M059J (cell line): ENCODE measurements around the gene SRRM1. TPM values are rescaled to one million over a fixed set of nuclear protein-coding genes. Genes with fewer than 3 reads are reported as not detected.
"Not testable (repeated sequence)": the region's sequence is repeated elsewhere in the genome, so short reads cannot be mapped to it uniquely, and the experiment has no call there.

ENCODE experiments used
- DNase-seq: peaks from one replicate; pipeline ENCODE4 v3.0.0-alpha.2; 2012; ENCODE audit warnings: low read depth
- total RNA-seq: library from RNA; depleted of rRNA; stranded (reverse); fragments of >200 nt; shearing (Covaris generic); gene quantifications from 2 replicates; pipeline ENCODE4 v1.2.3, GENCODE V29; 2014

Gene SRRM1
- total RNA-seq, 1 experiment from 2014 or later, result 47.6 TPM

DNA sequence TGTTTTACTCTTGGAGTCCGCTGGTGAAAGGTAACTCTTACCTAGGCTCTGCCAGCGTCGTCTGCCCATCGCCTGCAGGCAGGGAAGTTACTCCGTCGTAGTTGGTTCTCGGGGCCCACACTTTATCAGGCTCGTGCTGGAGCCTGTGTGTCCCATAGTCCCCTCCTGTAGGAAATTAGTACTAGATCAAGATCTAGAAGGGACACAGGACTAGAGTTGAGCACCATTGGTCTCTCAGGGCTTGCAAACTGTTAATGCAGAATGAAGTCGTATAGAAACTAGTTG, 940 bp downstream of the SRRM1 start:
- peak; percentile 45 for DNase-seq

DNA sequence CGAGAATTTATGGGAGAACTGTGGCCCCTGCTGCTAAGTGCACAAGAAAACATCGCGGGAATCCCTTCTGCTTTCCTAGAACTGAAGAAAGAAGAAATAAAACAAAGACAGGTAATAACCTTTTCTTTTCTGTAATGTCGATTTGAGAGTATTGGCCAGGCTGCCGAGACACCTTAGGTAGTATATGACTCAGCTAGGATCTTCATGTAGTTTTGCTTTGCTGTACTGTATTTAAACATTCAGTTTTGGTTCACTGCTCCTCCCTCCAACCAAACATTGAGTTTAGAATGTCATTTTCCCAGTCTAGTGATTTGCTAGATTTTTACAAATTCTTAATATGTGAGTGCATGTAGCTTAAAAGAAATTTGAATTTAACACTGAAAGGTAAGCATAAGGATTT, 5.8 kb downstream of the SRRM1 start:
- no peak for DNase-seq

DNA sequence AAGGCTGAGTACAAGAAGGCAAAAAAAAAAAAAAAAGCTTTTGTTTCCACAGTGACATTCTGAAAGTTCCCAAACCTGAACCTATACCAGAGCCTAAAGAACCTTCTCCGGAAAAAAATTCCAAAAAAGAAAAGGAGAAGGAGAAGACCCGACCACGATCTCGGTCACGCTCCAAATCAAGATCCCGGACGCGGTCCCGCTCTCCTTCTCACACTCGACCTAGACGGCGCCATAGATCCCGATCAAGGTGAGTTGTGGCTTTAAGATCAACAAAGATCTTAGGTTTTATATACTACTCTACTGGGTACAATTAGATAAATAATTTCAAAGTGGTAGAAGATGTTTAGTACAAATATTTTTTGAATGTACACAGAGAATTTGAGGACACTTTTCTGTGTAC, 9.3 kb downstream of the SRRM1 start:
- no peak for DNase-seq

DNA sequence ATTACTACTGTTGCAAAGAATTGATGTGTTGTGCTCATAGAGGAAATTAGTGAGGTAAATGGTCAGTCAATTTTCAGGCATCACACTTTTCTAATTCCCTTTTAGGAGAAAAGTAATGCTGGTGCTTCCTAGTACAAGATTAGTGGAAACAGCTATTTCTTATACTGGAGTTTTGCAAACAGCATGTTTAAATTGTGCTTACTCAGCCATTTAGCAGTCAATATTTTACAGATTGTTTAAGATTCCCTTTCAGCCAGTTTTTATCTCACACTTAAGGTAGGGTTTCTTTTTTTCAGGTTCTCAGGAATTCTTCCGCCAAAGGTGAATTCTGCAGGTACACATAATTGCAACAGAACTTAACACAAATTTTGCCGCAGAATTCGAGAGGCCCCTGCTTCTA, 10.9 kb downstream of the SRRM1 start:
- no peak for DNase-seq

DNA sequence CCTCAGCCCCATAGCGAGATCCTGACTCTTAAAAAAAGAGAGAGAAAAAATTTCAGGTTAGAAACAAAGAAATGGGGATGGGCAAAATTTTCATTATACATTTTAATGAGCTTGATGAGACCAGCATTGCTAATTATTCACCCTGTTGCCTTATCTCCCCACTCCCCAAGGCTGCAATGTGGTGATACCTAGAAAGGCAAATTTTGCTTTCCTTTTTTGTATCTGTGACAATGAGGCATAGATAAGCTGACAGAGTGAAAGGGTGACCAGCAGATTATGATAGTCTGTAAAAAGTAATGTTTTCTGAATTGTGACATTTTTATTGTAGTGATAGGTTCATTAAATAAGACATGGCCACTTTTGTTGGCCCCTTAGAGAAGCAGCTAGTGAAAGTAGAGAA, 12.9 kb downstream of the SRRM1 start:
- DNase-seq, result no peak

DNA sequence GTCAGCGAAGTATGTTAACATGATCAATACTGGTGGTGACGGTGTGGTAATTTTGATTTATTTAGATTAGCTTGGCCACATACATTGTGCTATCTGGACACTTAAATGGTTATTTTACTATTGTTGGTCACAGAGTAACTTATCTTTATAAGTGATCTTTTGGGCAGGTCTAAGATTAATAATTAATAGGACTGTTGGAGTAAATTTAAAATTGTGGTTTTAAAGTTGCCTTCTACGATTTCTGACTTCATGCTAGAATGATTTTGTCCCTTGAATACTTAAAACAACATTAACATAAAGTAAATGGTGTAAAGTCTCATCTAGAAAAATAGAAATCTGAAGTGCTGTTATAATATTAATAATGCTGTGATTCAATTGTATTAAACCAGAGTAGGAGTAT, 14.7 kb downstream of the SRRM1 start:
- DNase-seq, result no peak

DNA sequence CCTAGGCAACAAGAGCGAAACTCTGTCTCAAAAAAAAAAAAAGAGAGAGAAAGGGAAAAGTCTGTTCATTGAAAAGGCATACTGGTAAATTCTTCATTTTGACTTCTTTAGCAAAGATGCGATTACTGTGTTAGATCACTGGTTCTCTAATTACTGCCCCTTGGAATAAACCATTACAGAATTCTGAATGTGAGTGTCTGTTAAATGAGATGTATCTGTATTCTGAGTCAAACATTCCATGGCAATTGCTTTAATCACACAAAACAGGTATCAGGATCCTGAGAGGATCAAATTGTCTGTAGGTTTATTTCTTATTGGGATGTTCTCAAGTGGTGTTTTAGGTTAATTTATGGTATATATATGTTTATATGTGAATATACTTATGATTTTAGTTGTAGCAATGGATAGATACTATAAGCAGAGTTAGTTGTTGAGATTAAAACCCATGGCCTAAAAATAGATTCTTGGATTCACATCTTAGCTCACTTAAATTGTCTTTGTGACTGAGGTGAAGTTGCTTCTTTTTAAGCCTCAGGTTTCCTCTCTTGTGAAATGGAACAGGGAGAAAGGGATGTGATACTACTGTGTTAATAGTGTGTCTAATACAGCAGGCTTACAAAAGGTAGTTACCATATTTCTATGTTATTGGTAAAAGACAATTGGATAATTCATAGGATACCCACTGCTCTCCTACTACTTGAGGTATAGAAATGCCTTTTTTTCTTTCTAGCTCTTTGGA, 16.2 kb downstream of the SRRM1 start:
- no peak for DNase-seq

DNA sequence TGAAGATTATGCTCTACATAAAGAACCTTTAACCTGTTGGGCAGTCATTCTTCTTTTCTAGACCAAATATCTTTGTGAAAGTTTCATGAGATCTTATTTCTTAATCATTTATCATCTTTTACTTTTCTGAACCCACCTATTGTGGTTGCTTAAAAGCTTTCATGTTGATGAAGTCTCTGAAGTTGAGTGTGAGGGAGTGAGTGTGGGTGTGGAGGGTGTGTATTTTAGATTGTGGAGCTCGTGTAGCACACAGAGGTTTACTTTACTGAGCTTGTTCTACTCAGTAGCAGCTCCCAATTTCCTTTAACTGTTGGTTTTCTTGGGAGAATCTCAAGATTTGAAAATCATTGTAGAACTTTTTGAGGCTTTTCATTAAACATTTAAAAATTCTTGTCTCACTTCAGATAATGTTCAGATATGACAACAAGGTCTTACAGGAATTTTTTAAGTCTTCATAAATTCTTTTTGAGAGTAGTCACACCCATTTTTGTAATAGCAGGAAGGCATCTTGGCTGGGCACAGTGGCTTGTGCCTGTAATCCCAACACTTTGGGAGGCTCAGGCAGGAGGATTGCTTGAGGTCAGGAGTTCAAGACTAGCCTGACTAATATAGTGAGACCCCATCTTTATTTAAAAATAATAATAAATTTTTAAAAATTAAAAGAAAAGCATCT, 17.0 kb downstream of the SRRM1 start:
- DNase-seq, result no peak

DNA sequence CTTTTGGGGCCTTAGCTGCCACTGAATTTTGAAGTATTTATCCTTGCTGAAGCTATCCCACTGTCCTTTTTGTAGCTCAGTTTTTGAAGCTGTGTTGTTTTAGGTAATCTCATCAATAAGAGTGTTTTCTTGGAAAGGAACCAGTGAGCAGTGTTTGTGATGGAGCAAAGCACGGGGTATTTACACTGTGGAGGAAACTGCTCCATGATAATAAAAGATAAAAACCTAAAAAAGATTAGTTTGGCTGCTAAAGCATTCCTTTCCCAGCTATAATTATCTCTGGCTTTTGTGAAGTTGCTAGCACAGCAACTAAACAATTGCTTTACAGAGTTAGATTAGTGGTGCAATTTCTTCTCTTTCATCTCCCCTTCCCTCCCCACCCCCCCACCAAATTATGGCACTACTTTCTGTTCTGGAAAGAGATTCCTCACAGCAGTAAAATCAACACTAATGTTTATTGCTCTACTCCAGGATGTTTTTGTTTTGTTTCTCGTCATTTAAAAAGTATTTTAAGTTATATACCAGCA, 21.5 kb downstream of the SRRM1 start:
- no peak for DNase-seq

DNA sequence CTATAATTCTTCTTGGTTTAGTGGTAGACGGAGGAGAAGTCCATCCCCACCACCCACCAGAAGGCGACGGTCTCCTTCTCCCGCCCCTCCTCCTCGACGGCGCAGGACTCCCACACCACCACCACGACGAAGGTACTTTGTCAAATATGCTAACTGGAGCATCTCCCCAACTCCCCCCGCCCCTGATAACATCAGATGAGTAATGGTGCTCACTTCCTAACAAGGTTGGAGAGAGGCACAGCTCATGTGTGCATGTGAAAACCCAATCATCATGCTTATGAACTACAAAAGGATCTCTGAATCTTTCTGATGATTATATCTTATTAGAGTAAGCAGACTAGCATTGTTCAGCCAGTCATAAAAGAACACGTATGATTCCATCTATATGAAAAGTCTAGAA, 23.7 kb downstream of the SRRM1 start:
- no peak for DNase-seq

DNA sequence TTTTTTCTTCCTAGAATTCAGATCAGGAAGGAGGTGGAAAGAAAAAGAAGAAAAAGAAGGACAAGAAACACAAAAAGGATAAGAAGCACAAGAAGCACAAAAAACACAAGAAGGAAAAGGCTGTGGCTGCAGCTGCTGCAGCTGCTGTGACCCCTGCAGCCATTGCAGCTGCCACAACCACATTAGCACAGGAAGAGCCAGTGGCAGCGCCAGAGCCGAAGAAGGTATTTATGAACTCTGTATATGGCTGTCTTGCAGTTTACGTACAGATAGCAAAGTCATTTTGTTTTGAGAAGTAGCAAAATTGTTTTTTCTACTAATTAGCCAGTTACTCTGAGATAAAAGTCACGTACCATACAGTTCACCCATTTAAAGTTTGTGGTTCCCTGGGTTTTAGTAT, 28.3 kb downstream of the SRRM1 start:
- not testable (repeated sequence) for DNase-seq

DNA sequence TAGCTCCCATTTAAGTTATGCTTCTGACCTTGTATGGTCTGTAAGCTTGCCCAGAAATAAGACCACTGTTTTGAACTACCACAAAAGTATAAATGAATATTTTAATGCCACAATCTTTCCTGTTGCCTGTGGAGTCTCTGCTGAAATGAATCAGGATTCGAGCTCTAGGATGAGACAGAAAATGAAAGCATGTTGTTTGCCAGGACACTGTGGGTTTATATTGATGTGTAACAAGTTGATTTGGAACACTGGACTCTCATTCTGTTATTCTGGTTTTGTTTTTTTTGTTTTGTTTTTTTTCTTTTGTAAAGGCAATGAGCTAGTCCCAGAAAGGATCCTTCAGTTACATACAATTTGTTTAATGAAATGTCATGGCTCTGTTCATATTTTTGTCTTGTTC, 29.6 kb downstream of the SRRM1 start:
- peak; percentile 31 for DNase-seq

DNA sequence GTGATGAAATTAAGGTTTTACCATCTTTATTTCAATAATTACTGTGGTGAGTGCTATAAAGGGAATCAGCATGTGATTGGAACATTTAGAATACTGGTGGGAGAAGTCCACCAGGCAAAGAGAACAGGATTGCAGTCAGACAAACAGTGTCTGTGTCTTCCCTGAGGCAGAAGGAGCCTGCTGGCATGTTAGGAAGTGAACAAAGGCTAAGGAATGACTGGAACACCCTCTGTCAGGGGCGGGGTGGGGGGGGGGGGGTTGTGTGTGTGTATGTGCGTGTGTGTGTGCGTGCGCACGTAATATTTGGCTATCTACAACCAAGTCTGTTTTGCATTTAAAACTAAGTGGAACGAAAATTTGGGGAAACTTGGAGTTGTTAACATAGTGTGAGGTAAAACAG, 30.2 kb downstream of the SRRM1 start:
- DNase-seq, result no peak

DNA sequence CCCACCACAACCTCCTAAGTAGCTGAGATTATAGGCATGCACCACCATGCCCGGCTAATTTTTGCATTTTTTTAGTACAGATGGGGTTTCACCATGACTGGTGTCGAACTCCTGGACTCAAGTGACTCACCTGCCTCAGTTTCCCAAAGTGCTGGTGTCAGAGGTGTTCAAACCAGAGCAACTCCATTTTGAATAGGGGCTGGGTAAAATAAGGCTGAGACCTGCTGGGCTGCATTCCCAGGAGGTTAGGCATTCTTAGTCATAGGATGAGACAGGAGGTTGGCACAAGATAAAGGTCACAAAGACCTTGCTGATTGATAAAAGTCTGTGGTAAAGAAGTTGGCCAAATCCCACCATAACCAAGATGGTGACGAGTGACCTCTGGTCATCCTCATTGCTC, 35.3 kb downstream of the SRRM1 start:
- DNase-seq, result peak; percentile 76

DNA sequence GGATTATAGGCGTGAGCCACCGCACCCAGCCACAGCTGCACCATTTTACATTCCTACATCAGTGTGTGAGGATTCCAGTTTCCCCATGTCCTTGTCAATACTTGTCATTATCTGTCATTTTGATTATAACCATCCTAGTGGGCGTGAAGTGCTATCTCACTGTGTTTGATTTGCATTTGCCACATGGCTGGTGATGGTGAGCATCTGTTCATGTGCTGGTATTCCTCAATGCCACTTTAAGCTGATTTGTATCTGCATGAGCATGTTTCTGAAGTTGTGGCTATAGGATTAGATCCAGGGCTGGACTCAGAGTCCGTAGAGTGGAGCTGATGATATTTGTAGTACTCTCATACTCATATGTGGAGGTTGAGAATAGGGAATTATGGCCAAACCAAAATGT, 36.6 kb downstream of the SRRM1 start:
- DNase-seq, result no peak

DNA sequence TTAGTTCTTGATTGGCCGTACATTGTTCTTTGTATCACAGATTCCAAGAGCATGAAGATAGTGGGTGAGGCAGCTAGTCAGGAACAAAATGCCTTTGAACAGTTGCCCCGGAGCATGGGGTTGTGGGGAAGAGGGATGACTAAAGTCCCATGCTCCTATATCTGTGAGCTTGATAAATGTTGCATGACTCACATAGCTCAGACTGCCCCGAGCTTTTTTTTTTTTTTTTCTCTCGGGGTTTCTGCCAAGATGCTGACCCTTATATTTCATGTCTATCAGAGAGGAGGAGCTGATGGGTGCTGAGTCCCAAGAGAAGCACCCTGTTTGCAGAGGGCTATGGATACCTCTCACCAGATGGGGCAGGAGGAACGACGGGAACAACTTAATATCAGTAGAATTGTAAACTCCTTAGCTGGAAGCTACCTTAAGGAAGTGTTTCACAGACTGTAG, 40.6 kb downstream of the SRRM1 start:
- DNase-seq, result peak; percentile 98

DNA sequence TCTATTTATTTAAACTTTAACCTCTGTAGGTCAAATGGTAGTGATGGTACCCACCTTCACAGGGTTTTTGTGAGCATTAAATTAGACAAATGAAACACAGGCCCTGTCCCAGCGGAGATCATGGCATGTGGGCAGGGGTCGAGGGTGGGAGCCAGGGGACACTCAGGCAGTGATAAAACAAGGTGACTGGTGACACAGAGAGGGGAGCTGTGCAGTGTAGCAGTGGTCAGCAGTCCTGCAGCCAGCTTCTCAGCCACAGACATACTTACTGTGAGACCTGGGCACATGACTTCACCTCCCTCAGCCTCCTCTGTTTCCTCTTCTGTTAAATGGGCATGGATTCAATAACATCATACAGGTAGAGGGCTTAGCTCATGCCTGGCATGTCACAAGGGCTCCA, 44.9 kb downstream of the SRRM1 start:
- no peak for DNase-seq

DNA sequence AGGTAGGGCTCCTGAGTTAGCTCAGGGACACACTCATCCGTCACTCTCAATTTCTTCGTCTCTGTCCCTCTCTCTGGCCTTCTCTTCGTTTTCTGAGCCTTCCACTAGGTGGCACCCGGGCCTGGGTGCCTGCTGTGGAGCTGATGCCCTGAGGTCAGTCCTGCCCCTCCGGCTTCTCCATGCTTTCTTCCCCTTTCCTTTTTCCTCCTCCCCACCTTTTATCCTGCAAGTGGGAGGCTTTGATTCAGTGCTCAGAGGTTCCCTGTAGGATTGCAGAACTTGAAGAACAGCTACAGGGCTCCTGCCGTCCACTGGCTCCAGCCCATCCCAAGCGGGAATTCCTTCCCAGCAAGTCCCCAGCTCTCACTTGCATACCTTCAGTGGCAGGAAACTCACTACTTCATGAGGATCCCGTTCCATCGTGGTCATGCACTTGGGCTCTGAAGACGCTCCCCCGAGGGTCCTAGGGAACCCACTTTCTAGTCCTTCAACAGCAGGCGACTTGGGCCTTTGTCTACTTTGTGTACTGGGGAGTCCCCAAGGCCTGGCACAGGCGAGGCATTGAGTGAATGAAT, 45.6 kb downstream of the SRRM1 start:
- DNase-seq, result peak; percentile 80

DNA sequence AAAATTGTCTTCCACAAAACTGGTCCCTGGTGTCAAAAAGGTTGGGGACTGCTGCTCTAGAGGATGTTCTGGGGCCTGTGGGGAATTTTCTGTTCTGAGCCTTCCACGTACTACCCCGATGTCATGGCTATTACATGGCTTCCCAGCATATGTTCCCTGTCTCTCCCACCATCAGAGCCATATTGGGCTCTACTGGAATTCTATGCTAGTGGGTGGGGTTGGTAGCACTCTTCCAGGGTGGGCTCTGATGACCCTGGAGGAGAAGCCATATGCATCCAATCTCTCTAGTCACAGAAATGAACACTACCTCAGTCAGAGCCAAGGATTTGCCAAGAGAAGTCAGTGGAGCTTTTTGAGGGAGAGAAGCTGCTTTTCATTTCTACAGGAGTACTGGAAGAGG, 47.9 kb downstream of the SRRM1 start:
- DNase-seq, result no peak

DNA sequence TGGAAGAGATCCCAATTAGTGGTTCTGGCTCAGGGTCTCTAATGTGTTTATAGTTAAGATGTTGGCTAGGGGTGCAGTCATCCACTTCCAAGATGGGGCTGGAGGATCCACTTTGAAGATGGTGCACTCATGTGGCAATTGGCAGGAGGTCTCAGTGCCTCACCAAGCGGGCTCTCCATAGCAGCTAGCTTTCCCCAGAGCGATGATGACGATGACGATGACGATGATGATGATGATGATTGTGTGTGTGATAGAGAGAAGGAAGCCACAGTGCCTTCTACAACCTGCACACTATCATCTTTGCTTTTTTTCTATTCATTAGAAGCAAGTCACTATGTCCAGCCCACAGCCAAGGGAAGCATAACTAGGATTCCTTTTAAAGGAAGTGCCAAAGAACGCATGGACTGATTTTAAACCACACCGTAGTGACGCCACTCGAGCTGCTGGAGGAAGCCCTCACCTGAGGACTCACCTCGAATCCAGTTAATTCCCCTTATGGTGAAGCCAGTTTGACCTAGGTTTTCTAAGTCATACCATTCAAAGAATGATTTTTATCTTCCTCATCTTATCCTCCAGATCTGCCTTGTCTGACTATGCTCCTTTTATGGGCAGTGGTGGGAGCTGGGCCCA, 49.4 kb downstream of the SRRM1 start:
- DNase-seq, result no peak

DNA sequence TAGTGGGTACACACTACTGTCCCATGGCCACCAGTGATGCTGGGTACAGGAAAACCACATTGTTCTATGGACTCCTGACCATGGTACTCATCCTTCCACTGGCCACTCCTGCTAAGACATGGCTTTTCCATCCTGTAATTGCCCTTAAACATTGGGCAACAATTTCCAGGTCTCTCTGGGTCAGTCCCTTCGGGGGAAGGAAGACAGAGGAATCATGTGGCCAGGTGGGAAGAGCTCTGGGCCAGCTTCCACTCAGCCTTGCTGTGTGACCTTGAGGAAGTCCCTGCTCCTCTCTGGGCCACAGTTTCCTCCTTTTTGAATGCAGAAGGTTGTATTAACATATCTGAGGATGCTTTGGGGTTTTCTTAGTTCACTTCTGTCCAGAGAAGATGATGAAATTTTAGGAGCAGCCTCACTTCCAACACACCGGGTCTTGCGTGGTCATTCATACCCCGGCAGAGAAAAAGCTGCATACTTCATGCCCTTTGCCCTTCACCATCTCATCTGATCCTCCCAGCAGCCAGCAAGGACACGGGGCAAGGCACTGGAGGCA, 50.8 kb downstream of the SRRM1 start:
- no peak for DNase-seq

DNA sequence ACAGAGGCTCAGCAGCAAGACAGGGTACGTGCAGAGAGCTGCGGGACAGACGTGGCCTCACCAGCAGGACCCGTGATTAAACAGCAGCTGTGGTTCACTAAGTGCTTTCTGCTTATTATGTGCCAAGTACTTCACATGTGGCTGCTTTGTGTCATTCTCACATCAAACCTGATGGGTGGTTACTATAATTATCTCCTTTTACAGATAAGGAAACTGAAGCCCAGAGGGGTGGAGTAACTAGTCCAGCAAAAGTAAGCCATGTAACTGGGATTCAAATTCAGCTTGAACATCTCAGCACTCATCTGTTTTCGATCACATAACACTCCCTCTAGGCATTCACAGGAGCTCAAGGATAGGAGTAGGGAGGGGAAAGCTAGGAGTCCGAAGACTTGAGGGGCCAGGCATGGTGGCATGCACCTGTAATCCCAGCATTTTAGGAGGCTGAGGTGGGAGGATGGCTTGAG, 51.3 kb downstream of the SRRM1 start:
- DNase-seq, result no peak
